Measurements from ENCODE around the gene IGFBPL1.
"Not testable (repeated sequence)": the region's sequence is repeated elsewhere in the genome, so short reads cannot be mapped to it uniquely, and the experiment has no call there.

Gene IGFBPL1

DNA sequence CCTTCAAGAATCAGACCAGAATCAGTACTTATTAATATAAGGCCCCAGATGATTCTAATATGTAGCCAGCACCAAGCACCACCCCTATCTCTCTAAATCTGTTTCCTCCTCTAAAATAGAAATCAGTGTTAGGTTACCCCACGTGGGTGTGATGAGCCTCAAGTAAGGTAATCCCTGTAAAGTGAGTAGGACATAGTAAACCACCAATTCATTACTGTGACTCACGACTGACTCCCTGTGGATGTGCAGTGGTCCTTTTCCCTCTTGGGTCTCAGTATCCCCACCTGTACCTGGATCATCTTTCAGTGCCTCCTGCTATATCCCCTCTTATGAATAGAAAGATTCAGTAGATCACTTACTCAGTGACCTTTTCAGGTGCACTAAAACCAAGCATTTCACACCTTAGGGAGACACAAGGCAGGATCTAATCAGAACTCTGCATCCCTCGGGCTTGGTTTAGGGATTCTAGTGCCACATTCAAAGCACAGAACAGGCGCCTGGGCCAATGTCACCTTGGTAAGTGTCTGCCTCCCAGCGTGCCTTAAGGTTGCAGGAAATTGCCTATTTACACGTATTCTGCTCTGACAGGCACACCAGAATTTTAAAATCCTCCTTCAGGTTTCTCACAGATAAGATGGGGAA is 43.9 kb downstream of the IGFBPL1 start:
- no peak for DNase-seq (ENCODE audit: low spot score)

DNA sequence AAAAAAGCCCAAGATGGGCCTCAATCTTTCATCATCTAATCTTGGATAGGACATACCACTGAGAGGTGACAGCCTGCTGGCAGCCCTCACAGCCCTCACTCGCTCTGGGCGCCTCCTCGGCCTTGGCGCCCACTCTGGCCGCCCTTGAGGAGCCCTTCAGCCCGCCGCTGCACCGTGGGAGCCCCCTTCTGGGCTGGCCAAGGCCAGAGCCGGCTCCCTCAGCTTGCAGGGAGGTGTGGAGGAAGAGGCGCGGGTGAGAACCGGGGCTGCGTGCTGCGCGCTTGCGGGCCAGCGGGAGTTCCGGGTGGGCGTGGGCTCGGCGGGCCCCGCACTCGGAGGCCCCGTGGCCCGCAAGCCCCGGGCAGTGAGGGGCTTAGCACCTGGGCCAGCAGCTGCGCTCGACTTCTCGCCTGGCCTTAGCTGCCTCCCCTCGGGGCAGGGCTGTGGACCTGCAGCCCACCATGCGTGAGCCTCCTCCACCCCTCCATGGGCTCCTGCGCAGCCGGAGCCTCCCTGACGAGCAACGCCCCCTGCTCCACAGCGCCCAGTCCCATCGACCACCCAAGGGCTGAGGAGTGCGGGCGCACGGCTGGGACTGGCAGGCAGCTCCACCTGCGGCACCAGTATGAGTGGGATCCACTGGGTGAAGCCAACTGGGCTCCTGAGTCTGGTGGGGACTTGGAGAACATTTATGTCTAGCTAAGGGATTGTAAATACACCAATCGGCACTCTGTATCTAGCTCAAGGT is 46.7 kb downstream of the IGFBPL1 start:
- not testable (repeated sequence) for DNase-seq (ENCODE audit: low spot score)

DNA sequence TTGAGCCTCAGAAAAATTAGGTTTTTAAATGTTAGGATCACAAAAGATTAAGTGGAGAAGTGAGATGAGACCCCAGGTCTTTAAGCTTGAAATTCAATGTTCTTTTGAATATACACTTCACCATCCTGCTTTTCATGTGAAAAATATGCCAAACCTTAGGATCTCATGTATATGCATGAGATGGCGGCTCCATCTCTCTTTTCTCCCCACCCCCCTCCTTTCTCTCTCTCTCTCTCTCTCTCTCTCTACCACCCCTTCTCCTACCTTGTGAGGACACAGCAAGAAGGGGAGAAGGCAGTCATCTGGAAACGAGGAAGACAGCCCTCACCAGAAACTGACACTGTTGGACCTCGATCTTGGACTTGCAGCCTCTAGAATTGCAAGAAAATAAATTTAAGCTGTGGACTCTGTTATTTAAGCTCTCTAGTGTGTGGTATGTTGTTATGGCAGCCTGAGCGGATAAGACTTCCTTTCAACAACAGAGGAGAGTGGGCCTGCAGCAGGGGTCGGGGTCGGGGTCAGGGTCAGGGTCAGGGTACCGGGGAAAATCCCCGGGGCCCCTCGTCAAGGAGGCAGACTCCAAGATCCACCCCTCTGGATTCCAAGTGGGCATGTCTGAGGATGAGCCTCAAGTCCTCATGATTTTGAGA is 48.1 kb downstream of the IGFBPL1 start:
- DNase-seq (ENCODE audit: low spot score) = no peak

DNA sequence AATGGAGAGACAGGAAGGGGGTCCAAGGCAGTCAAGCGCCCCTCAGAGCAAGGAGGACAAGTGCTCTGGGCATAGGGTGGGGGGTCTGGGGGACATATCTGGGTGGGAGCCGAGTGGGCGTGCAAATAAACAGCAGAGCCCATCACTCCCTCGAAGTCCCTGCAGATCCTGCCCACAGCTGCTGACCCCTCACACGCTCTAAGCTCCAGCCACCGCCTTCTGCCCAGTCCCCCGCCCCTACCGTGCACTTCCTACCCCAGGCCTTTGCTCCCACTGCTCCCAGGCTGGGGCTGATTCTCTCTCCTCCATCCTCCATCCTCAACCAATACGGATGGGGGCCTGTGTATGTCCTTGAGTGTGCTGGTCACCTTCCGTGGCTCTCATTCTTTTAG is 48.7 kb downstream of the IGFBPL1 start:
- DNase-seq (ENCODE audit: low spot score) = no peak

DNA sequence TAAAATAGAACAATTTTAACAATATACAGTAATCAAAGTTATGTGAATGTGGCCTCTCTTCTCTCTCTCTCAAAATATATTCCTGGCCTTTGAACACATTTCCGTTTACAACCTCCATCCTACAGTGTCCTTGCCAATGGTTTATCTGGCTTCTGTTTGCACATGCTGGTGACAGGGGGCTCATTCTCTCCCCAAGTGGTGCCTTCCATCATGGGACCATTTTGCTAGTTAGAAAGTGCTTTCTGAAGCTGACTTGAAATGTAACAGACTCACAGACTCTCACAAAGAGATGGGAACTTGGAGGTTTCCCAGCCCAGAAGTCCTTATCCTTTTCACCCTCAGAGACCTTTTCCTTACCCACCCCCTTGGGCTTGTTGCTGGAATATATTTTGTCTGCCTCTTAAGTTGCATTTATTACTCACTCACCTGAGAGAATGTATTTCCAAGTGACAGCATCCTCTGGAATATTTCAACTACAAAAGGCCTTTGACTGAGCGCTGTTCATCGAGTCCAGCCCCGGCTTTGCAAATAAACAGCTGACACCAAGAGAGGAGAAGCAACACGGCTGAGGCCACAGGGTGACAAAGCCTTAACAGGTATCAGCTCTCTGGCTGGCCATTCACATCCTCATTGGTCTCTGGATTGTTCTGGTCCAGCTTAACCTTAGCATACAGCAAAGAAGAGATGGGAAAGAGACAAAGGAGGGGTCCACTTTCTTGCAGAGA is 49.2 kb downstream of the IGFBPL1 start:
- no peak for DNase-seq (ENCODE audit: low spot score)

DNA sequence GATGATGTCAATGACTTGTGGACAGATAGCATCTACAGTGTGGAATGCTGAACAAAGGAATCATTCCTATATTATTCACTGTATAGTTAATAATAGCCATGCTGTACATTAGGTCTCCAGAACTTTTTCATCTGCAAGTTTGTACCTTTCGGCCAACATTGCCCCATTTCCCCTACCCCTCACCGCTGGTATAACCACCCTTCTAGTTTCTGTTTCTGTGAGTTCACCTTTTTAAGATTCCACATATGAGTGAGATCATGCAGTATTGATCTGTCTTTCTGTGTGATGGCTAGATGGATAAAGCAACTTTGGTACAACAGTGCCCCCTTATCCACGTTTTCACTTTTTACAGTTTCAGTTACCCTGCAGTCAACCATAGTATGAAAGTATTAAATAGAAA is 50.6 kb downstream of the IGFBPL1 start:
- no peak for DNase-seq (ENCODE audit: low spot score)

DNA sequence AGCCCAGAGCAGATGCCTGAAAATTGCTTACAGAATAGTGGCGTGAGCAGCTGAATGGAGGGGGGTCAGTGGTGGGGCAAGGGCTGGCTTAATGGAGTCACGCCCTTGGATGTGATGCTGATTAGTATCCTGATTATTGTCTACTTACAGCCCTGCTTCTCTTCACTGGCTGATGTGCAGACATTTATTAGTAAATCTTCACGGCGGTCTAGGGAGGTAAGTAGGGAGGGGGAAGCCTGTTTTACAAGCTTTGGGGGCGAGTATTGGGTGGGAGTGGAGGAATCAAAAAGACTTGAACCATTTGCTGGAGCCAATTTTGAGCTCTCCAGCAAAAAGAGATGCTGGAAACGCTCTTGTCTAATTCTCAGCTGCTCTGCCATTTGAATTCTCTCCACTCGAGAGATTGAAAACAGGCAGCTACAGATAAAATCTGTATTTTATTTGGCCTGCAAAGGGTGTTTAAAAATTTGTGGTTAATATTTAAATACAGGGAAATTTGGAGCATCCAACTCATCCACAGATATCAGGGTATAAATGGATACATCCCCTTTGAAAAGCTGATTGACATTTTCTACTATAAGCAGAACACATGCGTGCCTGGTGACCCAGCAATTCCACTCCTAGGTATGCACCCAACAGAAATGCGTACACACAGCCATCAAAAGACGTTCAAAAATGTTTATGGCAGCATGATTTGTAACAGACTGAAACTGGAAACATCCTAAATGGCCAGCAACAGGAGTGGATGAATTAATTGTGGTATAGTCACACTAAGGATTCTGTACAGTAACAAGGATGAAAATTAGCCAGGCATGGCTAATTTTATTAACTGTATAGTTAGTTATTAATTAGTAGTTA is 51.3 kb downstream of the IGFBPL1 start:
- no peak for DNase-seq (ENCODE audit: low spot score)

DNA sequence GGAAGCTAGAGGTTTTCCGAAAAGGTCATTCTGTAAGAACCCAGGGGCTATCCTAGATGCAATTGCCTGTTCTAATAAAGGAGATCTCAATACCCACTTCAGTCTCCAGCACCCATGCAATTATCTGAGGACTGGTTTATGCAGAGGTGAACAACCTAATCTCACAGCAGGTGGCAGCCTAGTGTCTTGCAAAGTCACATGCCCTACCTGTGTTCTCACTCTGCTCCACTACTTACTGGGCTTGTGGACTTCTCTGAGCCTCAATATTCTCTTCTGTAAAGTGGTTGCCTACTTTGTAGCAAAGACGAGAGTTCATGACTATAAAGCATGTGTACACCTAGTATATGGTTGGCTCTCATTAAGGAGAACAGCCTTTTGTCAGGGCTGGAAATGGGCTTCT is 52.8 kb downstream of the IGFBPL1 start:
- peak; percentile 43 for DNase-seq (ENCODE audit: low spot score)

DNA sequence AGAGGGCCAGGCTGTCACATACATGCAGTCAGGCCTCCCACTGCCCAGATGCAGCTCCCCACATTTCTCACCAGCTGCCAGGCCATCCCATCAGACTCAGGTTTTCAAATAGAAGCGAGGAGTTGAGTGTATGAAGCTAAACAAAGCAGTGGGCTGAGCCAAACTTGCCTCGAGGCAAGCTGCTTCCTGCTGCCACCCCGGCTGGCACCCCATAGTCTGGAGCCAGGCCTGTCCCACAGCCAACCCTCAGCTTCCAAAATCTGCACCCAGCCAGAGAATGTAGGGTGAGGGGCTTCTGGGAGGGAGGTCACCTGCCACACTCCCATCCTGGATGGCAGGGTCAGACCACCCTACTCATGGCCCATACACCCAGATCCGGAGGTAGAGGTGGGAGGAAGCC is 54.1 kb downstream of the IGFBPL1 start:
- no peak for DNase-seq (ENCODE audit: low spot score)

DNA sequence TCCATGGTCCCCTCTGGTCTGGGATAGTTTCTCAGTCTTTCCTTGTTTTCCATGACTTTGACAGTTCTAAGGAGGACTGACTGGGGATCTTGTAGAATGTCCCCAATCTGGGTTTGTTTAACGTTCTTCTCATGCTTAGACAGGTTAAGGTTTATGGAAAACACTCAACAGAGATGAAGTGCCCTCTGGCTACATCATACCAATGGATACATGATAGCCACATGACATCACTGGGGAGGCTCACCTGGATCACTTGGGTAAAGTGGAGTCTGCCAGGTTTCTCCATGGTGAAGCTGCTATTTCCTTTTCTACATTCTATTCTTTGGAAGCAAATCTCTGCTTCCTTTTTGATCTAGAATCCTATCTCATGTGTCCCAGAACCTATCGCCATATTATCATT is 55.5 kb downstream of the IGFBPL1 start:
- no peak for DNase-seq (ENCODE audit: low spot score)

DNA sequence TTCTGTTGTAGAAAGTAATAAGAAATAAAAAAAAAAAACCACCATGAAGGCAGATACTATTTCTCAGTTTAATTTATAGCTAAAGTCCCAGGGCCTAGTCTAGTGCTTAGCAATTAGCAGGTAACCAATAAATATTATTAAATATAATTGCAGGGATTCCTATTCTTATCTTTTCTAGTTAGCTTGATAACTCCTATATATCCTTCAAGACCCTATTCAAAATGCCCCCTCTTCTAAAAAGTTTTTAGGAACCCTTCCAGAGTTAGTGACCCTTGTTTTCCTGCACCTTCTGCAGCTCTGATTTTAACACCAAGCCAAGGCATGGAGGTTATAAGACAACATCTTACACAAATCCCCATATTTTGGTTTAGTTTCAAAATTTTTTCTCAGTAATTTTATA is 56.4 kb downstream of the IGFBPL1 start:
- DNase-seq (ENCODE audit: low spot score) = no peak

DNA sequence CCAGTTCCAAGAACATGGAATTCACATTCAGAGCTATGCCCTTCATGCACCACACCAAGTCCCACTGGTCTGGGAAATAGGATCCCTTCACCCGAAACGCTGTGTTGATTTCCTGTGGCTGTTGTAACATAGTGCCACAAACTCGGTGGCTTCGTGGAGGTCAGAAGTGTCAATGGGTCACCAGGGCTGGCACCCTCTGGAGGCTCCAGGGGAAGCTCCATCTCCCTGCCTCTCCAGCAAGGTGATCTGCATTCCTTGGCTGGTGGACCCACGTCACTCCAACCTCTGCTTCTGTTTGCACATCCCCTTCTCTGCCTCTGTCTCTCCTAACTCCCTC is 60.7 kb downstream of the IGFBPL1 start:
- DNase-seq (ENCODE audit: low spot score) = no peak

DNA sequence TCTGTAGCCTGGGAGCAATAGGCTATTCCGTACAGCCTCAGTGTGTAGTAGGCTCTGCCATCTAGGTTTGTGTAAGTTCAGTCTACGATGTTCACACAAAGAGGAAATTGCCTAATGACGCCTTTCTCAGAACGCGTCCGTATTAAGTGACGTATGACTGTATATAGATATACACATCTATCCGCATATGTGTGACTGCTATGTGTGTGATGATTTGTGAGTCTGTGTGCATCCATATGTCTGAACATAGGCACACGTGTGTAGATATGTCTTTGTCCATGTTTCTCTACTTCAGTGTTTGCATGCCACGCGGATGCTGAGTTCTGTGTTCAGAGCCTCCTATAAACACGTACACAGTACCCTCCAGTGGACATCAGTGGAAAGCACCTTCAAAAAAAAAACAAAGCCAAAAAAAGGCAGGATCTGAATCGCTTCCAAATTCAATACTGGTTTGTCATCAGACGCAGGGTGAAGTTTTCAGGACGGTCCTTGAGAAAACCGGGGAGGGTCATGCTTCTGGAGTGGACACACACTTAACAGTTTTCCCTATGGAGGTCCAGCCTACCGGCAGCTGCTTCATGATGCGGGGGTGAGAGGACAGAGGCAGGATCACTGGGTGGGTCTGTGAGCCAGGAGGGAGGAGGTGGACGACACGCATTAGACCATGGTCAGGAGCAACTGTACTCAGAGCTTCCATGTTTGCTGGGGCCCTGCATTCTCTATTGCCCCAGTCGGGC is 61.2 kb downstream of the IGFBPL1 start:
- peak; percentile 63 for DNase-seq (ENCODE audit: low spot score)

DNA sequence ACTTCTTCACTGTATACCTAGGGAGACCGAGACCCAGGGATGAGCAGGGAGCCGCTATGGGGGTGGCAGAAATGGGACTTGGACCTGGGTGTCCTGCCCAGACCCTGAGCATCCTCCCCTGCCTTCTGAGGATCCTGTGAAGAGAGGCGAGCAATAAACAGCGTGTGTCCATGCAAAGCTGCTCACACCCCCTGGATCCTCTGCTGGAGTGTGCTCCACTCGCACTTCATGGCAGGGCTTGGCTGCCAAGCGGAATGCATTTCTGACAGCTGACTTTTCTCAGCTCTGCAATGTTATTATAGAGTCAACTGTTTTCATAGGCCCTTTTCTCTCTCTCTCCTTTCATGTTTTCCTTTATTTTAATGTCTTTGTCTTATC is 62.8 kb downstream of the IGFBPL1 start:
- DNase-seq (ENCODE audit: low spot score) = no peak

DNA sequence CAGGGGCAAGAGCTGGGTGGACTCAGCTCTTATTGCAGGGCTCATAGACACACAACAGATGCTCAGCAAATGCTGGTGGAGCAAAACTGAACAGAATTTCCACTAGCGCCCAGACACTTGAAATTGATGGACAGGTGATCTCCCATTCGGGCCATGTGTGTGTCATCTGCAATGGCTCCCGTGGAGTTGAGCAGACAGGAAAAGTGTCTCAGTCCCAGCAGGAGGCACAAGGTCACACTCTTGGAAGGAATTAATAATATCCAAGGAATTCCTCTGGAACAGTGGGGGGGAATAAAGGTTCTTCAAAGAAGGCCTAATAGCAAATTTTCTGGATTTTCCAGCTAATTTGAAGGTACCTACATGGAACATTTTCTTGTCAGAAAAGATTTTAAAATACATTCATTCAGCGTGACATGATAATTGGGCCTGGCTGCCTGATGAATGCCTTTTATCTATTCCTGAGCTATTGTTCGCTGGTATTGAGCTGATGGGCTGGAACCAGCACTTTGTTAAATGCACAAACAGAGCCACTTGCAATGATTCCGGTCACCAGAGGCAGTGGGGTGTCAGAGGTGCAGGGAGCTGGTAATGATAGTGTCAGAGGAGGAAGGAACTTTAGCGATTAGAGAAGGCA is 63.3 kb downstream of the IGFBPL1 start:
- no peak for DNase-seq (ENCODE audit: low spot score)

DNA sequence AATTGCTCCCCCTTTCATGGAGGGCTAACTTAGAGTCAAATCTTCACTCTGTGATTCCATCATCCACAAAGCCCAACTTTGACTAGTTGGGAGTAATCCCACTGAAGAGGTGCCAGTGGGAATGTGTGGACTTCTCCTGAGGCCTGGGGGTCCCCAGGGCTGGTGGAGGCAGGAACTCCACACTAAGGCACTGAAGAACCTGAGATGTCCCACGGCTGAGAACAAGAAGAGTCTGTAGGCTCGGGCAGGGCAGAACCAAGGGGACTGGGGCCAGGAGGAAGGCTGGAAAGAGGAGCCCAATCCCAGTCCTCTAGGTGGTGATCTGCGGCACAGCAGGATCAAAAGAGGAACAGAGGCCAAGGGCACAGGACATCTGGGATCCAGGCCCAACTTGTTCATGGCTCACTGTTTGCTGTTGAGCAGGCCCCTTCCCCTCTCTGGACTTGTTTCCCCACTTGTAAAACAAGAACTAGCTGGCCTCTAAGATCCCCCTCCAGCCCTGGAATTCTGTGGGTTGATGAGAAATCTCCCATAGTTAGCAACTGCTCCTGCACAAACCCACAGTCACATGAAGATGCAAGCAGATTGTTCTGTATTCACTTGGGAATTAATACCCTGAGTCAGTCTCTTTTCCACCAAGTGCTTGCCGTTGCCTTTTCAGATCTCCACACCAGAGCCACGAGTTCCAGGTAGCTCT is 64.4 kb downstream of the IGFBPL1 start:
- no peak for DNase-seq (ENCODE audit: low spot score)

DNA sequence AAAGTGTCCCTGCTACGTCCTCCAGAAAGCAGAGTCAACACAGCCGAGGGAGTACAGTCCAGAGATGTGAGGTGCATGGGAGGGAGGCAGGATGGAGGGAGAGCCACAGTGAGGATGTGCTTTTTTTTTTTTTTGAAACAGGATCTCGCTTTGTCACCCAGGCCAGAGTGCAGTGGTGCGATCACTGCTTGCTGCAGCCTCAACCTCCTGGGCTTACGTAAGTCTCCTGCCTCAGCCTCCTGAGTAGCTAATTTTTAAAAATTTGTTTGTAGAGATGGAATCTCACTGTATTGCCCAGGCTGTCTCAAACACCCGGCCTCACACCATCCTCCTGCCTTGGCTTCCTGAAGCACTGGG is 65.0 kb downstream of the IGFBPL1 start:
- DNase-seq (ENCODE audit: low spot score) = no peak

DNA sequence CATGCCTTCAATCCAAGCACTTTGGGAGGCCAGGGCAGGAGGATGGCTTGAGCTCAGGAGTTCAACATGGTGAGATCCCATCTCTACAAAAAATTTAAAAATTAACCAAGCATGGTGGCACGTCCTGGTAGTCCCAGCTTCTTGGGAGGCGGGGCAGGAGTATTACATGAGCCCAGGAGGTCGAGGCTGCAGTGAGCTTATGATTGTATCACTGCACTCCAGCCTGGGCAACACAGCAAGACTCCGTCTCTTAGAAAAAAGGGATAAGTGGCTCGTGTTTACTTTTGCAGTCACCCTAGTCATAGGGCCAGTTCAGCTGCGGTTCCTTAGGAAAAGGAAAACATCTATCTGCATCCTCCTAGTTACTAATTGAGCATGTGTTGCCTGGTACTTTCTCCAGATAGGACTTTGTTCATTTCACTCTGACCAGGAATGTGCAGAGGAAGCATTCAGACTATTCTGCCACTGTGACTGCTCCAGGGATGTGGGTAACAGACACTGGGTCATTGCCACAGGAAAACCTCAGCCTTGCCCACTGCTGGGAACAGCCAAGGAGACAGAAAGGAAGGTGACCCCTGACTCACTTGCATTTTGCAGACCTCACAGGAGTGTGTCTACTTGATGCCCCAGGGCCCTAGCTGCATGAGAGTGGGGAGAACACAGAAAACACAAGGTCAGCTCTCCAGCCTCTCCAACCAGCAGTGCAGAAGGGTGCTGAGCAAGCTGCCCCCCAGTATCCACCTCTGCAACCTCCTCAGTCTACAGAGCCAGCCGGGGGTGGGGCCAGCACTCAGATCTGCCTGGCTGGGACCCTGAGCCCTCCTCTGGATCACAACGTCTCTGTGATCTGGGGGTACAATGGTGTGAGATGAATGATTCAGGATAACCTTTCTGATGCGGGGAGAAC is 65.6 kb downstream of the IGFBPL1 start:
- DNase-seq (ENCODE audit: low spot score) = no peak

All from NAMALWA (cell line).